Lower leg skin (tissue), 4 donors: ENCODE results near the gene LILRB3. TPM values are rescaled to one million over a fixed set of nuclear protein-coding genes. Genes with fewer than 3 reads are reported as not detected.
"Not testable (repeated sequence)": the region's sequence is repeated elsewhere in the genome, so short reads cannot be mapped to it uniquely, and the experiment has no call there.

Experiments used
- DNase-seq, 2 donors: peaks; one replicate each; pipeline ENCODE4 v3.0.0-alpha.2; 2019; ENCODE audit warnings: low spot score in 2 of 2
- H3K4me3 ChIP-seq: fragments of 200-600 bp; sonication (generic); 2 replicates; pipeline ENCODE4 v1.5.1; 2017; ENCODE audit warnings: mild to moderate bottlenecking, low read depth; ENCODE audit not compliant: poor library complexity, severe bottlenecking
- POLR2A ChIP-seq, 2 donors: fragments of 450-650 bp; IDR thresholded peaks; one replicate each; pipeline ENCODE4 v1.6.1; 2016 to 2017; ENCODE audit warnings: antibody characterized with exemption in 2 of 2, mild to moderate bottlenecking in 1 of 2, moderate library complexity in 1 of 2
- WGBS, 2 donors: methylation state at CpG; one replicate each; pipeline ENCODE4 v1.1.5; 2018; 5-methylcytosine and 5-hydroxymethylcytosine counted together
- intact Hi-C: fragments of 100-400 bp; cut with DNase I; formaldehyde crosslinking; loops from one replicate; pipeline ENCODE4 v1.15.0; 2023; ENCODE audit warnings: low total_unique reads
- total RNA-seq, 4 donors: library from RNA; depleted of rRNA; stranded (reverse); fragments of >200 nt; gene quantifications; one replicate each; pipeline ENCODE4 v1.1.0, GENCODE V29; 2016
- TF ChIP-seq, protein P1 (sequence below), 3 donors: fragments of 450-650 bp; IDR thresholded peaks; one replicate each; pipeline ENCODE4 v1.5.1; 2016; ENCODE audit warnings: antibody characterized with exemption in 3 of 3, mild to moderate bottlenecking in 3 of 3, moderate library complexity in 2 of 3

The LILRB3 gene
- total RNA-seq, 4 donors from 2014 or later, result 0.65 to 7.7 (median 3.5) TPM

DNA sequence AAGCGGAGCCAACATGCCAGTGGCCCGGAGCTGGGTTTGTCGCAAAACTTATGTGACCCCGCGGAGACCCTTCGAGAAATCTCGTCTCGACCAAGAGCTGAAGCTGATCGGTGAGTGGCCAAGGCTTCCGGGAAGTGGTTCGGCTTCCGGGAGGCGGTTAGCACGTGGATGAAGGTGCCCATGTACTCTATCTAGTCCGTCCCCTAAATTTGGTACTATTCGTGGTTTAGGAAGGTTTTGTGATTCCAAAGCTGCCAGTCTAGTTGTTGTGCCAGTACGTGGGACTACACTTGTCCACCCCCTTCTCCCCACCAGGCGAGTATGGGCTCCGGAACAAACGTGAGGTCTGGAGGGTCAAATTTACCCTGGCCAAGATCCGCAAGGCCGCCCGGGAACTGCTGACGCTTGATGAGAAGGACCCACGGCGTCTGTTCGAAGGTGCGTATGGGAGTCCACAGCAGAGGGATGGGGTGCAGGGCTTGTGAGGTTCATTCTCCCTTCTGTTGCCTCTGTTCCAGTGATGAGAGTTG is 21.6 kb downstream of the LILRB3 start:
- intact Hi-C loops, result no loop called here
- 2 to 4% methylated on average over 25 to 28 of the region's 28 CpGs for WGBS, 2 donors
- TF ChIP-seq, protein P1, sequence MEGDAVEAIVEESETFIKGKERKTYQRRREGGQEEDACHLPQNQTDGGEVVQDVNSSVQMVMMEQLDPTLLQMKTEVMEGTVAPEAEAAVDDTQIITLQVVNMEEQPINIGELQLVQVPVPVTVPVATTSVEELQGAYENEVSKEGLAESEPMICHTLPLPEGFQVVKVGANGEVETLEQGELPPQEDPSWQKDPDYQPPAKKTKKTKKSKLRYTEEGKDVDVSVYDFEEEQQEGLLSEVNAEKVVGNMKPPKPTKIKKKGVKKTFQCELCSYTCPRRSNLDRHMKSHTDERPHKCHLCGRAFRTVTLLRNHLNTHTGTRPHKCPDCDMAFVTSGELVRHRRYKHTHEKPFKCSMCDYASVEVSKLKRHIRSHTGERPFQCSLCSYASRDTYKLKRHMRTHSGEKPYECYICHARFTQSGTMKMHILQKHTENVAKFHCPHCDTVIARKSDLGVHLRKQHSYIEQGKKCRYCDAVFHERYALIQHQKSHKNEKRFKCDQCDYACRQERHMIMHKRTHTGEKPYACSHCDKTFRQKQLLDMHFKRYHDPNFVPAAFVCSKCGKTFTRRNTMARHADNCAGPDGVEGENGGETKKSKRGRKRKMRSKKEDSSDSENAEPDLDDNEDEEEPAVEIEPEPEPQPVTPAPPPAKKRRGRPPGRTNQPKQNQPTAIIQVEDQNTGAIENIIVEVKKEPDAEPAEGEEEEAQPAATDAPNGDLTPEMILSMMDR (IDR thresholded peaks at IDR 0.05), result no peak
- TF ChIP-seq POLR2A (IDR thresholded peaks at IDR 0.05), result no peak

DNA sequence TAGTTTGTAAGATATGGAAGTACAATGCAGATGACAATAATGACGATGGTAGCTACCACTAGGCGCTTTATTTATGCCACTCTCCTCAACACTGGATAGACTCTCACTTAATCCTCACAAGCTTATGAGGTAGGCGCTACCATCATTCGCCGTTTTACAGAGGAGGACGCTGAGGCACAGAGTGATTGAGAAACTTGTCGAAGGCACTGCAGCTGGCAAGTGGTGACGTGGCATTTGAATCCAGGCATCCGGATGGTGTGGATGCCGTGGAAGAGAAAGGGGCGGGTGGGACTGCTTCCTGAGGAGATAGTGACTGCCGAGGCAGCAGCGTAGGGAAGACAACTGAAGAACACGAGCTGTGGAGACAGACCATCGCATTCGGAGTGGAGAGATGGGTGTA is 23.4 kb downstream of the LILRB3 start:
- TF ChIP-seq POLR2A (IDR thresholded peaks at IDR 0.05), result no peak
- TF ChIP-seq, protein P1 (IDR thresholded peaks at IDR 0.05), result no peak
- intact Hi-C loops, result no loop called here
- no peak for DNase-seq
- 93 to 94% methylated on average over 16 of the region's 16 CpGs for WGBS, 2 donors
- H3K4me3 ChIP-seq, result no peak overlapping the region

More for the DNA sequence above, 21.6 kb downstream of the LILRB3 start:
- peak overlapping the region; percentile 54 for H3K4me3 ChIP-seq
- DNase-seq, result no peak

DNA sequence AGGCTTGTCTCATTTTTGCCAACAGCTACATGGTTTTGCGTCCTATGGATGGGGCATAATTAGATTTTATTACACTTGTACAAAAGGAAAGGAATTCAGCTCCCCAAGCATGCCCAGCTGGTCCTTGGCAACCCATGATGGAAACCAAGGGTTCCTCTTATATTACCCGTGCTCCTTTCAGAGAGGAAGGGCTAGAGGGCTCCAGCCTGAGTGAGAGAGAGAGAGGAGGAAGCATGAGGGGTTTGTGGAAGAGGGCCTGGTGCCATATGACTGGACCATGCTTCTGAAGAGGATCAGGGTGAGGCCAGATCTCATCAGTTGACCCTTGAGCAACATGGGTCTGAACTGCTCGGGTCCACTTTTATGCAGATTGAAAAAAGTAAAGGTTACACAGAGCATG is 25.7 kb downstream of the LILRB3 start:
- DNase-seq, result no peak
- 58 to 74% methylated on average over 3 of the region's 3 CpGs for WGBS, 2 donors
- H3K4me3 ChIP-seq, result no peak overlapping the region
- TF ChIP-seq, protein P1 (IDR thresholded peaks at IDR 0.05), result no peak
- TF ChIP-seq POLR2A (IDR thresholded peaks at IDR 0.05), result no peak
- intact Hi-C loops, result no loop called here

DNA sequence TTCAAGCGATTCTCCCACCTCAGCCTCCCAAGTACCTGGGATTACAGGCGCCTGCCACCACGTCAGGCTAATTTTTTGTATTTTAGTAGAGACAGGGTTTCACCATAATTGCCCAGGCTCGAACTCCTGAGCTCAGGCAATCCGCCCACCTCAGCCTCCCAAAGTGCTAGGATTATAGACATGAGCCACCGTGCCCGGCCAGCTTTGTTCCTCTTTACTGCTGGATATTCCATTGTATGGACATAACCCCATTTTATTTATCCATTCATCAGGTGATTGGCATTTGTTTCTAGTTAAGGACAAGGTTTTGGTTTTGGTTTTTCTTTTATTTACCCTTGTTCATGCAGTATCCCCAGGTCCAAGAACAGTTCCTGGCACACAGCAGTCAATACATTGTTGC is 26.3 kb downstream of the LILRB3 start:
- WGBS, 2 donors, result 87 to 96% methylated on average over 7 of the region's 7 CpGs
- DNase-seq, result no peak
- H3K4me3 ChIP-seq, result no peak overlapping the region
- intact Hi-C loops, result no loop called here
- TF ChIP-seq POLR2A (IDR thresholded peaks at IDR 0.05), result no peak
- TF ChIP-seq, protein P1 (IDR thresholded peaks at IDR 0.05), result no peak

DNA sequence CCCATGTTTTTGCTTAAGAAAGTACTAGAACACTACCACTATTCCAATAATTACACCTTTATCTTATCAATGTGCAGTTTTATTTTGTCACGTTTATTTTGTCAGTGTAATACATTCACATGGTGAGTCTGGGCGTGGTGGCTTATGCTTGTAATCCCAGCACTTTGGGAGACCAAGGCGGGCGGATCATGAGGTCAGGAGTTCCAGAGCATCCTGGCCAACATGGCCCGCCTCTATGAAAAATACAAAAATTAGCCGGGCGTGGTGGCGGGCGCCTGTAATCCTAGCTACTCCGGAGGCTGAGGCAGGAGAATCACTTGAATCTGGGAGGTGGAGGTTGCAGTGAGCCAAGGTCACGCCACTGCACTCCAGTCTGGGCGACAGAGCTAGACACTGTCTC is 28.3 kb downstream of the LILRB3 start:
- H3K4me3 ChIP-seq, intact Hi-C loops, DNase-seq: not testable (repeated sequence)
- 90 to 95% methylated on average over 12 of the region's 12 CpGs for WGBS, 2 donors

DNA sequence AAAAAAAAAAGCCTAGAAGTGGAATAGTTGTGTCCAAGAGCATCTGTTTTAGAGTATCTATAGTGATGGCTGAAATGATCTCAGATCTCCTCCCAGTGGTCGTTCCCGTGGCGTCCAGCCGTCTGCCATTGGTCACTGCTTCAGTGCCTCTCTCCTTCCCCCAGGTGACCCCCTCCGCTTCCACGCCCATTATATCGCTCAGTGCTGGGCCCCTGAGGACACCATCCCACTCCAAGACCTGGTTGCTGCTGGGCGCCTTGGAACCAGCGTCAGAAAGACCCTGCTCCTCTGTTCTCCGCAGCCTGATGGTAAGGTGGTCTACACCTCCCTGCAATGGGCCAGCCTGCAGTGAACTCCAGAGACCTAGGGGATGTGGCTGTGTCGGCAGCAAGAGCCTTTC is 29.8 kb downstream of the LILRB3 start:
- TF ChIP-seq, protein P1 (IDR thresholded peaks at IDR 0.05), result no peak
- no peak for TF ChIP-seq POLR2A (IDR thresholded peaks at IDR 0.05)
- WGBS, 2 donors, result 92 to 93% methylated on average over 11 of the region's 11 CpGs

More for the DNA sequence above, 29.8 kb downstream of the LILRB3 start:
- intact Hi-C loops, result no loop called here
- no peak for DNase-seq
- no peak overlapping the region for H3K4me3 ChIP-seq
